Neural cell (in vitro differentiated cells): ENCODE data around the gene SMR3A. TPM values are rescaled to one million over a fixed set of nuclear protein-coding genes. Genes with fewer than 3 reads are reported as not detected.

Experiments
- H2AFZ ChIP-seq: fragments of 200-600, 300-800 bp; sonication (generic), shearing (Covaris generic); 2 replicates; pipeline ENCODE4 v1.6.0; 2014; ENCODE audit warnings: low read depth, mild to moderate bottlenecking, antibody characterized with exemption, low read length, moderate library complexity
- H3F3A ChIP-seq: fragments of 200-600 bp; shearing (Covaris generic); 2 replicates; pipeline ENCODE4 v1.6.1; 2016; ENCODE audit warnings: mild to moderate bottlenecking, moderate library complexity, mixed read lengths, antibody characterized with exemption, low read length; ENCODE audit not compliant: insufficient read depth, poor library complexity, severe bottlenecking
- H3K27ac ChIP-seq: fragments of 200-600, 300-800 bp; sonication (generic), shearing (Covaris generic); 2 replicates; pipeline ENCODE4 v1.5.1; 2014; ENCODE audit warnings: mild to moderate bottlenecking, low read length, moderate library complexity
- H3K27me3 ChIP-seq: fragments of 300-800, 200-600 bp; sonication (generic), shearing (Covaris generic); 2 replicates; pipeline ENCODE4 v1.6.0; 2014; ENCODE audit warnings: mild to moderate bottlenecking, low read depth, low read length, moderate library complexity; ENCODE audit not compliant: insufficient read depth
- H3K36me3 ChIP-seq: fragments of 300-800, 200-600 bp; sonication (generic), shearing (Covaris generic); 2 replicates; pipeline ENCODE4 v1.5.1; 2014; ENCODE audit warnings: mild to moderate bottlenecking, antibody characterized with exemption, low read length, moderate library complexity; ENCODE audit not compliant: insufficient read depth
- H3K4me2 ChIP-seq: fragments of 300-800, 200-600 bp; sonication (generic), shearing (Covaris generic); 2 replicates; pipeline ENCODE4 v1.6.0; 2014; ENCODE audit warnings: mild to moderate bottlenecking, low read length
- H3K4me3 ChIP-seq: fragments of 300-800, 200-600 bp; sonication (generic), shearing (Covaris generic); 2 replicates; pipeline ENCODE4 v1.5.1; 2014; ENCODE audit warnings: mild to moderate bottlenecking, low read length, moderate library complexity
- H3K79me2 ChIP-seq: fragments of 200-600 bp; shearing (Covaris generic); replicated peaks from 2 replicates; pipeline ENCODE4 v1.6.0; 2014; ENCODE audit warnings: mild to moderate bottlenecking, low read length, moderate library complexity; ENCODE audit not compliant: insufficient read depth
- H3K9ac ChIP-seq: fragments of 300-800, 200-600 bp; sonication (generic), shearing (Covaris generic); 2 replicates; pipeline ENCODE4 v1.6.1; 2016; ENCODE audit warnings: mild to moderate bottlenecking, low read length, mixed read lengths
- H3K9me2 ChIP-seq: fragments of 200-600 bp; shearing (Covaris generic); 2 replicates; pipeline ENCODE4 v1.6.1; 2016; ENCODE audit warnings: mild to moderate bottlenecking, low read length, mixed read lengths; ENCODE audit not compliant: insufficient read depth
- H3K9me3 ChIP-seq: fragments of 200-600, 300-800 bp; sonication (generic), shearing (Covaris generic); 2 replicates; pipeline ENCODE4 v1.6.1; 2016; ENCODE audit warnings: mild to moderate bottlenecking, mixed run types, low read length, moderate library complexity, mixed read lengths
- H4K20me1 ChIP-seq: fragments of 200-600 bp; shearing (Covaris generic); 2 replicates; pipeline ENCODE4 v1.6.1; 2016; ENCODE audit warnings: mild to moderate bottlenecking, mixed run types; ENCODE audit not compliant: insufficient read depth
- EP300 ChIP-seq: fragments of 450-650 bp; conservative IDR thresholded peaks from 2 replicates; pipeline ENCODE4 v1.6.1; 2014; ENCODE audit warnings: antibody characterized with exemption, mild to moderate bottlenecking, moderate library complexity; ENCODE audit not compliant: poor library complexity, severe bottlenecking
- EZH2 ChIP-seq: fragments of 200-600, 300-800 bp; shearing (Covaris generic), sonication (generic); IDR thresholded peaks from 2 replicates; pipeline ENCODE4 v1.6.1; 2014; ENCODE audit warnings: antibody characterized with exemption, low read length, borderline replicate concordance, mild to moderate bottlenecking; ENCODE audit not compliant: insufficient read depth, poor library complexity, severe bottlenecking
- MXI1 ChIP-seq: fragments of 450-650 bp; conservative IDR thresholded peaks from 2 replicates; pipeline ENCODE4 v1.6.1; 2014; ENCODE audit warnings: antibody characterized with exemption, mild to moderate bottlenecking; ENCODE audit not compliant: poor library complexity, severe bottlenecking
- POLR2AphosphoS5 ChIP-seq: IDR thresholded peaks from 2 replicates; pipeline ENCODE4 v1.6.1; 2012
- RAD21 ChIP-seq: fragments of 450-650 bp; conservative IDR thresholded peaks from 2 replicates; pipeline ENCODE4 v1.6.1; 2014; ENCODE audit warnings: antibody characterized with exemption, mild to moderate bottlenecking, moderate library complexity
- SMC3 ChIP-seq: fragments of 450-650 bp; conservative IDR thresholded peaks from 2 replicates; pipeline ENCODE4 v1.6.1; 2014; ENCODE audit warnings: antibody characterized with exemption, mild to moderate bottlenecking, moderate library complexity; ENCODE audit not compliant: poor library complexity
- TAF1 ChIP-seq: IDR thresholded peaks from 2 replicates; pipeline ENCODE4 v1.6.1; 2012; ENCODE audit warnings: low read depth
- polyA plus RNA-seq: library from polyadenylated mRNA; depleted of rRNA; stranded (reverse); fragments of >200 nt; gene quantifications from 2 replicates; pipeline ENCODE4 v1.2.3, GENCODE V29; 2014
- TF ChIP-seq, protein P1 (sequence below): fragments of 450-650 bp; IDR thresholded peaks from 2 replicates; pipeline ENCODE4 v1.5.1; 2014; ENCODE audit warnings: antibody characterized with exemption, mild to moderate bottlenecking, moderate library complexity; ENCODE audit not compliant: poor library complexity, severe bottlenecking
- TF ChIP-seq, protein P2 (sequence below): IDR thresholded peaks from 2 replicates; pipeline ENCODE4 v1.6.1; 2012; ENCODE audit warnings: borderline replicate concordance

Gene SMR3A
- polyA plus RNA-seq, 1 donor from 2014 or later: not detected

DNA sequence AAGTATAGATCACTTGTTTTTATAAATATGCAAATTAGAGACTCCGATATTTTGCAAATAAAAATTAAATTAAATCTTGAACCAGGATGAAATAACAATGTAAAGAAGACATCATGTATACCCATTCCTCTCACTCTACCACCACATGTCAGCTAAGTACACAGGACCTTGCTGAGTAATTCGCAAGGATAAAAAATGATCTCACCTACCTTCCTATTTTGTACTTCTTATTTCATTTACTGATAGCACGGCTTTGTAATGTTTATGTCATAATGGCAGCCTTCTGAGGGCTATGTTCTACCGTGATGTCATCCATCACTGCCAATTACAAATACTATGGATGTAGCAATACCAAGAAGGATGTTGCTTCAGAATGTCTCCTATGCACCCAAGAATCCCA, 11.4 kb downstream of the SMR3A start:
- Histone ChIP-seq H3K4me3 (no peak overlapping the region), H3K36me3 (no peaks in the 10 kb centered on the region), H4K20me1 (no peaks in the 10 kb centered on the region), H3K9ac (no peak overlapping the region), H3K79me2 (no peaks in the 10 kb centered on the region), H3F3A (no peaks in the 10 kb centered on the region), H3K9me3 (no peaks in the 10 kb centered on the region), H3K27ac (no peak overlapping the region), H2AFZ (no peak overlapping the region), H3K27me3 (no peaks in the 10 kb centered on the region), H3K4me2 (no peak overlapping the region), H3K9me2 (no peaks in the 10 kb centered on the region)
- TF ChIP-seq SMC3: no peak
- TF ChIP-seq, protein P1, sequence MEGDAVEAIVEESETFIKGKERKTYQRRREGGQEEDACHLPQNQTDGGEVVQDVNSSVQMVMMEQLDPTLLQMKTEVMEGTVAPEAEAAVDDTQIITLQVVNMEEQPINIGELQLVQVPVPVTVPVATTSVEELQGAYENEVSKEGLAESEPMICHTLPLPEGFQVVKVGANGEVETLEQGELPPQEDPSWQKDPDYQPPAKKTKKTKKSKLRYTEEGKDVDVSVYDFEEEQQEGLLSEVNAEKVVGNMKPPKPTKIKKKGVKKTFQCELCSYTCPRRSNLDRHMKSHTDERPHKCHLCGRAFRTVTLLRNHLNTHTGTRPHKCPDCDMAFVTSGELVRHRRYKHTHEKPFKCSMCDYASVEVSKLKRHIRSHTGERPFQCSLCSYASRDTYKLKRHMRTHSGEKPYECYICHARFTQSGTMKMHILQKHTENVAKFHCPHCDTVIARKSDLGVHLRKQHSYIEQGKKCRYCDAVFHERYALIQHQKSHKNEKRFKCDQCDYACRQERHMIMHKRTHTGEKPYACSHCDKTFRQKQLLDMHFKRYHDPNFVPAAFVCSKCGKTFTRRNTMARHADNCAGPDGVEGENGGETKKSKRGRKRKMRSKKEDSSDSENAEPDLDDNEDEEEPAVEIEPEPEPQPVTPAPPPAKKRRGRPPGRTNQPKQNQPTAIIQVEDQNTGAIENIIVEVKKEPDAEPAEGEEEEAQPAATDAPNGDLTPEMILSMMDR: no peak
- TF ChIP-seq MXI1: no peak
- TF ChIP-seq EZH2: no peak
- TF ChIP-seq EP300: no peak
- no peak for TF ChIP-seq POLR2AphosphoS5
- no peak for TF ChIP-seq RAD21
- TF ChIP-seq, protein P2, sequence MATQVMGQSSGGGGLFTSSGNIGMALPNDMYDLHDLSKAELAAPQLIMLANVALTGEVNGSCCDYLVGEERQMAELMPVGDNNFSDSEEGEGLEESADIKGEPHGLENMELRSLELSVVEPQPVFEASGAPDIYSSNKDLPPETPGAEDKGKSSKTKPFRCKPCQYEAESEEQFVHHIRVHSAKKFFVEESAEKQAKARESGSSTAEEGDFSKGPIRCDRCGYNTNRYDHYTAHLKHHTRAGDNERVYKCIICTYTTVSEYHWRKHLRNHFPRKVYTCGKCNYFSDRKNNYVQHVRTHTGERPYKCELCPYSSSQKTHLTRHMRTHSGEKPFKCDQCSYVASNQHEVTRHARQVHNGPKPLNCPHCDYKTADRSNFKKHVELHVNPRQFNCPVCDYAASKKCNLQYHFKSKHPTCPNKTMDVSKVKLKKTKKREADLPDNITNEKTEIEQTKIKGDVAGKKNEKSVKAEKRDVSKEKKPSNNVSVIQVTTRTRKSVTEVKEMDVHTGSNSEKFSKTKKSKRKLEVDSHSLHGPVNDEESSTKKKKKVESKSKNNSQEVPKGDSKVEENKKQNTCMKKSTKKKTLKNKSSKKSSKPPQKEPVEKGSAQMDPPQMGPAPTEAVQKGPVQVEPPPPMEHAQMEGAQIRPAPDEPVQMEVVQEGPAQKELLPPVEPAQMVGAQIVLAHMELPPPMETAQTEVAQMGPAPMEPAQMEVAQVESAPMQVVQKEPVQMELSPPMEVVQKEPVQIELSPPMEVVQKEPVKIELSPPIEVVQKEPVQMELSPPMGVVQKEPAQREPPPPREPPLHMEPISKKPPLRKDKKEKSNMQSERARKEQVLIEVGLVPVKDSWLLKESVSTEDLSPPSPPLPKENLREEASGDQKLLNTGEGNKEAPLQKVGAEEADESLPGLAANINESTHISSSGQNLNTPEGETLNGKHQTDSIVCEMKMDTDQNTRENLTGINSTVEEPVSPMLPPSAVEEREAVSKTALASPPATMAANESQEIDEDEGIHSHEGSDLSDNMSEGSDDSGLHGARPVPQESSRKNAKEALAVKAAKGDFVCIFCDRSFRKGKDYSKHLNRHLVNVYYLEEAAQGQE: no peak
- no peak for TF ChIP-seq TAF1

- Histone ChIP-seq H3K4me3 (no peak overlapping the region), H3K36me3 (no peaks in the 10 kb centered on the region), H3K79me2 (no peaks in the 10 kb centered on the region), H3K27ac (no peak overlapping the region), H4K20me1 (no peaks in the 10 kb centered on the region), H3K9ac (no peak overlapping the region), H3F3A (no peaks in the 10 kb centered on the region), H3K27me3 (no peaks in the 10 kb centered on the region), H3K9me3 (no peaks in the 10 kb centered on the region), H3K4me2 (no peak overlapping the region), H2AFZ (no peak overlapping the region), H3K9me2 (no peaks in the 10 kb centered on the region)
- no peak for TF ChIP-seq SMC3
- no peak for TF ChIP-seq RAD21
- TF ChIP-seq, protein P2: no peak
- TF ChIP-seq EZH2: no peak
- TF ChIP-seq POLR2AphosphoS5: no peak
- TF ChIP-seq, protein P1: no peak
- no peak for TF ChIP-seq EP300
- no peak for TF ChIP-seq TAF1
- no peak for TF ChIP-seq MXI1
These were observed 12.2 kb downstream of the SMR3A start for GRCh38 chr4:70372760-70373159.
